ENCODE results near the gene PPARA. TPM values are rescaled to one million over a fixed set of nuclear protein-coding genes. Genes with fewer than 3 reads are reported as not detected.

The PPARA gene
- total and polyA plus RNA-seq, 9 of the 15 experiments (the other 6 are each of a cell fraction or from before 2014, with no cell fraction given): 0.64 to 5.3 (median 3.5) TPM

GRCh38 chr22:46121079-46121478 is 29.2 kb upstream of the PPARA start:
- H3K79me2 ChIP-seq (ENCODE audit: control insufficient read depth, insufficient read depth, low read length): no peaks in the 10 kb centered on the region
- H3K27ac ChIP-seq (ENCODE audit: extremely low read depth, low read depth, low read length): no peak overlapping the region
- no peak overlapping the region for H3K4me3 ChIP-seq
- intact Hi-C loops (cut with micrococcal nuclease): loop anchor here (5.0 kb wide), 1 partner anchor 421 kb away; no protein-coding TSS in a partner anchor
- no TSS peak for BruUV-seq (replicated peaks)
- H3K9me1 ChIP-seq (ENCODE audit: control insufficient read depth, insufficient read depth, low read length): no peaks in the 10 kb centered on the region
- H2AFZ ChIP-seq (ENCODE audit: low read depth, low read length): no peak overlapping the region
- ChIA-PET CTCF (ENCODE audit: low intra/inter-chr PET ratio) (interaction anchor here (1.2 to 3.4 kb wide), 2 partner anchors 125 to 194 kb away, joined by 3 to 40 read pairs; no protein-coding TSS in a partner anchor), POLR2A (no interaction called here)
- DNase-seq (ENCODE audit: extremely low read depth in 1 of 4, low spot score in 3 of 4) (no peak), ATAC-seq (no peak), FAIRE-seq (no peak)
- no peaks in the 10 kb centered on the region for H4K20me1 ChIP-seq (replicated peaks; ENCODE audit: control insufficient read depth, insufficient read depth, low read length)
- no peak overlapping the region for H3K9ac ChIP-seq (ENCODE audit: insufficient read depth in 1 of 2, low read depth in 2 of 2, low read length in 2 of 2)
- in situ Hi-C loops (cut with MboI): loop anchor here (5.0 to 10.0 kb wide), 2 partner anchors 191 to 424 kb away; no protein-coding TSS in a partner anchor
- peaks cover 0 to 61% of the 10 kb centered on the region in 2 experiments; a peak in 3 of 5 replicates for H3K4me1 ChIP-seq (replicated peaks in 1 of 2; ENCODE audit: control insufficient read depth in 2 of 2, insufficient read depth in 2 of 2, low read length in 2 of 2)
- H3K9me3 ChIP-seq (replicated peaks; ENCODE audit: control insufficient read depth, insufficient read depth, low read depth, low read length): no peaks in the 10 kb centered on the region
- no peaks in the 10 kb centered on the region for H3K36me3 ChIP-seq (ENCODE audit: control insufficient read depth, insufficient read depth, low read length)
- 36% methylated on average over 4 of the region's 6 CpGs for WGBS (ENCODE audit: insufficient coverage, low coverage, missing lambda C conversion rate)
- no peak overlapping the region for H3K4me2 ChIP-seq (ENCODE audit: insufficient read depth, low read length)
- TF ChIP-seq ZNF239 (CRISPR knock-in tag; IDR thresholded peaks at IDR 0.05) (peak; percentile 94), SNIP1 (IDR thresholded peaks at IDR 0.05; ENCODE audit: low read depth) (no peak), TBL1XR1 (IDR thresholded peaks at IDR 0.05; ENCODE audit: low read length in 2 of 2) (no peak), E2F6 (IDR thresholded peaks at IDR 0.05; ENCODE audit: borderline replicate concordance in 1 of 2, extremely low read depth in 1 of 2, insufficient read depth in 1 of 2, insufficient read length in 1 of 2, low read depth in 1 of 2, low read length in 1 of 2, poor library complexity in 1 of 2, severe bottlenecking in 1 of 2) (no peak), THAP12 (CRISPR knock-in tag; IDR thresholded peaks at IDR 0.05) (no peak), STAT5B (CRISPR knock-in tag; IDR thresholded peaks at IDR 0.05) (no peak), NFYB (IDR thresholded peaks at IDR 0.05; ENCODE audit: extremely low read depth, insufficient read length) (no peak), MYBL2 (IDR thresholded peaks at IDR 0.05; ENCODE audit: low read depth) (no peak), MYBL2 (CRISPR knock-in tag; IDR thresholded peaks at IDR 0.05; ENCODE audit: borderline replicate concordance) (no peak), EHMT2 (IDR thresholded peaks at IDR 0.05) (no peak)
- H3K27me3 ChIP-seq (ENCODE audit: control insufficient read depth in 2 of 2, insufficient read depth in 2 of 2, low read length in 2 of 2): no peaks in the 10 kb centered on the region

Data from K562 (cell line).